RCC 7860 (cell line): ENCODE results near the gene SEC31A.

Source experiments
- DNase-seq: peaks from one replicate; pipeline ENCODE4 v3.0.0-alpha.2; 2015; ENCODE audit warnings: low spot score
- FAIRE-seq: peaks from 2 replicates; lab custom pipeline; 2012; peaks lifted over from hg19 to GRCh38; lab: Jason Lieb, UNC

The SEC31A gene

GRCh38 chr4:82776925-82777542, 113.9 kb downstream of the SEC31A start:
- FAIRE-seq (no peak), DNase-seq (no peak)

DNA sequence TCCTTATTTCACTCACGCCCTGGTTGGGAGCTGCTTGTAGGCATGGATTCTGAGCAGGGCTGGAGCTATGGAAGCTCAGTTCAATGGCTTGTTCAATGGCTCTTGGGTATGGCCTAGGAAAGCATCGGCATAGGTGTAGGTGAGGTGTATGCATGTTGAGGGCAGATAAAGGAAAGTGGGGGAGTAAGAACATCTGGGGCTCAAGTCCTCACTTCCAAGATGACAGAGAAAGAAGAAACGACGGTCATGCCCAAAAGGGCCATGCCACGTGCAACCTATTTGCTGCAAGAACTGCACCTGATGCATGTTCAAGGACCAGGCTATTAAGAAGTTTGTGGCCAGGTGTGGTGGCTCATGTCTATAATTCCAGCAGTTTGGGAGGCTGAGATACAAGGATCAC, 115.7 kb downstream of the SEC31A start:
- no peak for FAIRE-seq
- DNase-seq = no peak

DNA sequence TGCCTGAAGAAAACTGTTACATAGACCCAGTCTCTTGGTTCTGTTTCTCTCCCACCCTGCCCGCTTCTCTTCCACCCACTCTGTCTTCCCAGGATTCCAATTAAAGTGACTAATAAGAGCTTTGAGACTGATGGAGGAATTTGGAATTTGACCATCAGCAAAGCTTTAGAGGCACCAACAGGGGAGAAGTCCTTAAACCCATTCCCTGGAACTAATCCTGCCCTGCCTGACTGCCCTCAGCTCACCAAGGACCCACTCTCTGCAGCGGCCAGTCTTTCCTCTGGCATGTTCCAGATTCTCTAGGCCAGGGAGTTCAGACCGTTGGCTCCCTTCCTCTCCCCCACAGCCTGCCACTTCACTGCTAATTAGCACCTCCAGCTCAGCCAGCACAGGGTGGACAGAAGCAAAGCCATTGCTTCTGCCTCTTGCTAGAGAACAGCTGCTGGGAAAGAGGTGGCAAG, 116.2 kb downstream of the SEC31A start:
- no peak for DNase-seq
- no peak for FAIRE-seq

DNA sequence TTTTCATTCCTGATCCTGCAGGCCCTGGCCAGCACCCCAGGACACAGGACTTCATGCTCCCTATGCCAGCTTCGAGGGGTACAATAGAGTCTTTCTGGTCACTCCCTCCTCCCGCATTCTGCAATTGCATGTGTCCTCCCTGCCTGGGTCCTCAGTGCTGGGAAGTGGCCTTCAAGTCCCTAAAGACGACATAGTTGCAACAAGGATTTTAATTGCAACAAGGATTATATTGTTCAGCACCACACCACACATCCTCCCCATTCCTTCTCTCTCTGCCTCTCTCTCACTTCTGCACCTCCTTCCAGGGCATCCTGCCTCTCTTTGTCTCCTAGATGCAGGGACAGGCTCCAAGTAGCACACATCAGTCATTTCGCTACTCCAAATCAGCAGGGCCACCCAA, 117.9 kb downstream of the SEC31A start:
- FAIRE-seq (no peak), DNase-seq (no peak)

GRCh38 chr4:82770607-82771006, 120.3 kb downstream of the SEC31A start:
- no peak for DNase-seq
- FAIRE-seq = no peak
